Hematopoietic multipotent progenitor cell (in vitro differentiated cells): ENCODE results near the gene OR5P2. TPM values are rescaled to one million over a fixed set of nuclear protein-coding genes. Genes with fewer than 3 reads are reported as not detected.
"Not testable (repeated sequence)": the region's sequence is repeated elsewhere in the genome, so short reads cannot be mapped to it uniquely, and the experiment has no call there.

Experiments
- DNase-seq, 3 donors: peaks; one replicate each; pipeline ENCODE4 v3.0.0-alpha.2; 2011 to 2015; ENCODE audit warnings: low read depth in 2 of 3, low spot score in 2 of 3
- total RNA-seq: library from RNA; depleted of rRNA; stranded (reverse); fragments of >200 nt; gene quantifications from one replicate; pipeline ENCODE4 v1.2.3, GENCODE V29; 2012

The OR5P2 gene, protein sequence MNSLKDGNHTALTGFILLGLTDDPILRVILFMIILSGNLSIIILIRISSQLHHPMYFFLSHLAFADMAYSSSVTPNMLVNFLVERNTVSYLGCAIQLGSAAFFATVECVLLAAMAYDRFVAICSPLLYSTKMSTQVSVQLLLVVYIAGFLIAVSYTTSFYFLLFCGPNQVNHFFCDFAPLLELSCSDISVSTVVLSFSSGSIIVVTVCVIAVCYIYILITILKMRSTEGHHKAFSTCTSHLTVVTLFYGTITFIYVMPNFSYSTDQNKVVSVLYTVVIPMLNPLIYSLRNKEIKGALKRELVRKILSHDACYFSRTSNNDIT
- total RNA-seq: not detected

DNA sequence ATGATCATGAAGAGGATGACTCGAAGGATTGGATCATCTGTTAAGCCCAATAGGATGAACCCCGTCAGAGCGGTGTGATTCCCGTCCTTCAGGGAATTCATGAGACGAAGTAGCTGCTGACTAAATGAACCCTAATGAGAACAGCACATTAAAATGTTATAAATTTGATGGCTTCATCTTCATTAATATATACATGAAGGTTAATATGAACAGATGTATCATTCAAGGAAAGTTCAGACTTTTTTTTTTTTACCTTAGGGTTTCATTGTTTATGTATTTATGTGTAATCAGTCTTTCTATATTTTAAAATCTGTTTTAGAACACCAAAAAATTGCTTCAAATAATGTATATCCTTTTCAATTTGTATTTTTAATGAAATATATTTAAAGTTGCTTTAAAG, at the start of gene OR5P2:
OR5P2 (minus strand) TSS at position 101 of the 400 bp plus-strand sequence; CDS start at position 101, 0 bp downstream.
- no peak for DNase-seq

DNA sequence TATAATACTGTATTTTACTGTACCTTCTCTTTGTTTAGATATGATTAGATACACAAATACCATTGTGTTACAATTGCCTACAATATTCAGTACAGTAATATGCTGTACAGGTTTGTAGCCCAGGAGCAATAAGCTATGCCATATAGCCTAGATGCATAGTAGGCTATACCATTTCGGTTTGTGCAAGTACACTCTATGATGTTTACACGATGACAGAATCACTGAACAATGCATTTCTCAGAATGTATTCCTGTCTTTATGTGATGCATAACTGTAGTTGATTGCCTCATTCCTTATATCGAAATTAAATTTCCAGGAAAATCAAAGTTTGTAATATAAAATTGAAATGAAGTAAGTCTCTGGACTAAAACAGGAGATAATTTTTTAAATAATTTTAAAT, 49.3 kb upstream of the OR5P2 start:
- DNase-seq: no peak

DNA sequence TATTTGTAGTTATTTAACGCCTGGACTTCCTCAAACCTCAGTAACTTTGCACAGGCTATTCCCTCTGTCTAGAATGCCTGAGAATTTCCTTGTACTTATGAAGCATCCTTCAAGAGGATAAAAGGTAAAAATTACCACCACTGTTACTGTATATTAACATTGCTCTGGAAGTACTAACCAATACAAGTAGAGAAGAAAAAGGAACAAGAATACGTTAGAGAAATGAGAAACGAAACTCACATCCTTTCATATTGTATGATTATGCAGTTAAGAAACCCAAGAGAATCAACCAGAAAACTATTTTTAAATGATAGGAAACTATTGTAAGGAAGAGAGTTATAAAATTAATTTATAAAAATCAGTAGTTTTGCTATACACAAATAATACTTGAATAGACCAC, 48.2 kb upstream of the OR5P2 start:
- no peak for DNase-seq

DNA sequence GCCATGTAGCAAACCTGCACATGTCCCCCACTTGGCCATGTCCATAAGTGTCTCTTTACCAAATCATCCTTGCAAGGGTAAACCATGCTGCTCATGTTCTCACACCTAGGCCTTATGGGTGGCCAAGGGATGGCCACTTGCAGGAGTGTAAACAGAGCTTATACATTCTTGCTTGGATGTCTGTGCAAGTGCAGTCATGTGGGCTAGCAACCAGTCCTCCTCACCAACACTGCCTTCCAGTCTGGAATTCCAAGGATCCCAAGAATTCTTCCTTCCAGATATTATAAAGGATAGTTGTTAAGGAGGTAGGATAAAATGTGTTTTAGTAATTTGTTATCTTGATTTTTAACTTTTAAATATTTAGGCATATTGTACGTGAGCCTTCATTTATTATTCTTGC, 47.8 kb upstream of the OR5P2 start:
- DNase-seq: no peak

DNA sequence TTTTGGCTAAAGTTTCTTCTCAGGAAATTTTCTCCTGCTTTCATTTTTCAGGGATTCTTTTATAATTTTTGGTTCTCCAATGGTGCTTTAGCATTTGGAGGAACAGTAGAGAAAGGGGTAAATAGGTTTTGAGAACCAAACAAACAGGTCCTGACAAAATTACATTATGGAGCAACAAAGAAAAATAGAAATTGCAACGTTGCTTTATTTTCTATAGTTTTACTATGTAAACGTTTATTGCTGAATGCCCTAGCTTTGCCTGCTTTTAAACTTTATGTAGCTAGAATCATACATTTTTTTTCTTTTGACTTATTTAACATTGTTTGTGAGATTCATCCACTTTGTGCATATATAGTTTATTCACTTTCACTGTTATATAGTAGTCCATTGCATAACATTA, 43.8 kb upstream of the OR5P2 start:
- no peak for DNase-seq

DNA sequence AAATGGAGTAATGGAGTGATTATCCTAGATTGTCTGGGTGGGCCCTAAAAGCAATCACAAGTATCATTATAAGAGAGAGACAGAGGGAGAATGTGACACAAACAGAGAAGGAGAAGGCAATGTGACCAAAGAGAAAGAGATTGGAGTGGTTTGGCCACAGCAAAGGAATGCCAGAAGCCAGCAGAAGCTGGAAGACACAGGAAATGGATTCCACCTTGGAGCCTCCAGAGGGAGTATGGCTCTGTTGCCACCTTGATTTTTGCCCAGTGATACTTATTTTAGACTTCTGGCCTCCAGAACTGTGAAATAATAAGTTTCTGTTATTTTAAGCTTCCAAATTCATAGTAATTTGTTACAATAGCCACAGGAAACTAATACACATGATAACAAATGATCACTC, 36.8 kb upstream of the OR5P2 start:
- no peak for DNase-seq

DNA sequence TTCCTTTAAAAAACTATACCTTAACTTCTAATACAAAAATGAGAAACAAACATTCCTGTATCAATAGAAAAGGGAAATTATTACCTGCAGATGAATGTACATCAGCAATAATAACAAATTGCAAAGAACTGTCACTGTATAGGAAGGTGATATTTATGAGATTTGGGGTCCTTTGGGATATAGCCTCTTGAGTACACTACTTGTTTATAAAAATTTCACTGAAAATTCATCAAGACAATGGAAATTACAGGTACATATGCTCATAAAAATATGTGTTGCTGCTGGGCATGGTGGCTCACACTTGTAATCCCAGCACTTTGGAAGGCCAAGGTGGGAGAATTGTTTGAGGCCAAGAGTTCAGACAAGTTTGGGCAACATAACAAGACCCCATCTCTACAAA, 34.0 kb upstream of the OR5P2 start, which contains the start of gene OR5P3:
OR5P3 (minus strand) TSS at position 101 of the 400 bp plus-strand sequence.
- no peak for DNase-seq

DNA sequence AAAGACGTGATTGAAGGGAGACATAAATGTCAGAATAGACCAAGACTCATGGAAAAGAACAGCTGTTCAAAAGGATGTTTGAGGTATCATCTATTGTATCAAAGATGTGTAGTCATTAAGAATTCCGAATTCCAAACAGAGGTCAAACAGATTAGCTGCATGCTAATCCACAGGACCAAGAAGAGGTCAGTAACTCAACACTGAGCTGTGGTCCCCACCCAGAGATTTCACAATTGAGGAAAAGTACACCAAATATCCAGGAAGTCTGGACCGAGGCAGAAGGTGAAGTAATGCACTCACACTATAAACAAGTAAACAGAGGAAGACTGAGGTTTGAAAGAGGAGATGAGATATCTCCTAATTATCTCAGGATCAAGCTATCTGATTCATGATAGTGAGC, 29.6 kb upstream of the OR5P2 start:
- no peak for DNase-seq

DNA sequence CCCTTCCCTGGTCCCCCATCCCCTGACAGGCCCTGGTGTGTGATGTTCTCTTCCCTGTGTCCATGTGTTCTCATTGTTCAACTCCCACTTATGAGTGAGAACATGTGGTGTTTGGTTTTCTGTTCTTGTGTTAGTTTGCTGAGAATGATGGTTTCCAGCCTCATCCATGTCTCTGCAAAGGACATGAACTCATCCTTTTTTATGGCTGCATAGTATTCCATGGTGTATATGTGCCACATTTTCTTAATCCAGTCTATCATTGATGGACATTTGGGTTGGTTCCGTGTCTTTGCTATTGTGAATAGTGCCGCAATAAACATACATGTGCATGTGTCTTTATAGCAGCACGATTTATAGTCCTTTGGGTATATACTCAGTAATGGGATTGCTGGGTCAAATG, 23.7 kb upstream of the OR5P2 start:
- DNase-seq: not testable (repeated sequence)

DNA sequence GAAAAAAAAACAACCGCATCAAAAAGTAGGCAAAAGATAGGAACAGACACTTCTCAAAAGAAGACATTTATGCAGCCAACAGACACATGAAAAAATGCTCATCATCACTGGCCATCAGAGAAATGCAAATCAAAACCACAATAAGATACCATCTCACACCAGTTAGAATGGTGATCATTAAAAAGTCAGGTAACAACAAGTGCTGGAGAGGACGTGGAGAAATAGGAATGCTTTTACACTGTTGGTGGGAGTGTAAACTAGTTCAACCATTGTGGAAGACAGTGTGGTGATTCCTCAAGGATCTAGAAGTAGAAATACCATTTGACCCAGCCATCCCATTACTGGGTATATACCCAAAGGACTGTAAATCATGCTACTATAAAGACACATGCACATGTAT, 18.2 kb upstream of the OR5P2 start:
- DNase-seq: not testable (repeated sequence)

DNA sequence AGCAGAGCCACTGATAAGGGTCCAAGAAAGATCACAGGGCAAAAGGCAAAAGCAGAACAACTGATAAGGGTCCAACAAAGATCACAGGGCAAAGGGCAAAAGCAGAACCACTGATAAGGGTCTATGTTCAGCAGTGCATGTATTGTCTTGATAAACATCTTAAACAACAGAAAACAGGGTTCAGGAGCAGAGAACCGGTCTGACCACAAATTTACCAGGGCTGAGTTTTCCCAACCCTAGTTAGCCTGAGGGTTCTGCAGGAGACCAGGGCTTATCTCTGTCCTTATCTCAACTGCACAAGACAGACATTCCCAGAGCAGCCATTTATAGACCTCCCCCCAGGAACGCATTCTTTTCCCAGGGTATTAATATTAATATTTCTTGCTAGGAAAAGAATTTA, 13.6 kb upstream of the OR5P2 start:
- not testable (repeated sequence) for DNase-seq

DNA sequence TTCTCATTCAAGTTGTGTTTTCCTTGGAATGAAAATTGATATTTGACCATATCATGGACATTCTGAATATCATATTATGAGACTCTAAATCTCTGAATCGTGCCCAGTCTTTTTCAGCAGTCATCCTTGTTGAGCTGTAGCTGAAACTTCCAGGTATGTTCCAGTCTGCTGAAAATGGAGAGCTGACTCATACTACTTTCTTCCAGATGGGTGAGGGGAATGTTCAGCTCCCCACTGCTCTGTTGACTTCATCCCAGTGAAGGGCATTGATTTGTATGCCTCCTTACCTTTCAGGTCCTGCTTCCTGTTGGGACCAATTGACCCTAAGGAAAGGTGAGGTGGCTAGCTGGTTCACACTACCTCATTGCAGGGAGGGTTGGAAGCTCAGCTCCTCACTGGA, 3.5 kb downstream of the OR5P2 start:
- DNase-seq: no peak

DNA sequence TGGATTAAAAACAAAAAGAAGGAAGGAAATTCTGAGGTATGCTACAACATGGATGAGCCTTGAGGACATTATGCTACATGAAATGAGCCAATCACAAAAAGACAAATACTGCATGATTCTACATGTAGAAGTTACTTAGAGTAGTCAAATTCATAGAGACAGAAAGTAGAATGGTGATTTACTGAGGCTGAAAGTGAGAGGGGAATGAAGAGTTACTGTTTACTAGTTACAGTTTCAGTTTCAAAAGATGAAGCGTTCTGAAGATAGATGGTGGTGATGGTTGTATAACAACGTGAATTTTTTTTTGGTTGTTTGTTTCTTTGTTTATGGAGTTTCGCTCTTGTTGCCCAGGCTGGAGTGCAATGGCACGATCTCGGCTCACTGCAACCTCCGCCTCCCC, 9.5 kb downstream of the OR5P2 start:
- DNase-seq: no peak

DNA sequence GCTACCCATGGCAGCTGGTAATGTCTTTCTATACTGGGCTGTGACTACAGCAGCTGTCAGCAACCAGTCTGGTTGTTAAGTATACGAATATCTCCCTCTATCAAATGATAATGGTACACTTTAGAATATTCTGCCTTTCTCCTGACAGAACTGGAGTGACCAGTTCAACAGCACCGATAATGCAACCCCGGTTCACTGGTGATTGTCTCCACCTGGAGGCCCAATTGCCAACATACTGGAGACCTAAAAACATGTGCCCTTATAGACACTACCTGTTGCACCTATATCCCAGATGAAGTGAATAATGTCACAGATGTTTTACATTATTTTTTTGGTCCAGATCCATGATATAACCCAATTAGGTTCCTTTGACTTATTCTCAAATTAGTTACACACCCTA, 21.1 kb downstream of the OR5P2 start:
- no peak for DNase-seq

DNA sequence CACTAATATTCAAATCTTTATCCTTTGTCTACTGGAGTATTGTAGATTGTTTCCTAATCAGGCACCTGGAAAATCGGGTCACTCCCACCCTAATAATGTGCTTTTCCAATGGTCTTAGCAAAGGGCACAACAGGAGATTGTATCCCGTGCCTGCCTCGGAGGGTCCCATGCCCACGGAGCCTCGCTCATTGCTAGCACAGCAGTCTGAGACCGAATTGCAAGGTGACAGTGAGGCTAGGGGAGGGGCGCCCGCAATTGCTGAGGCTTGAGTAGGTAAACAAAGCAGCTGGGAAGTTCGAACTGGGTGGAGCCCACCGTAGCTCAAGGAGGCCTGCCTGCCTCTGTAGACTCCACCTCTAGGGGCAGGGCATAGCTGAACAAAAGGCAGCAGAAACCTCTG, 32.4 kb downstream of the OR5P2 start:
- DNase-seq: not testable (repeated sequence)

DNA sequence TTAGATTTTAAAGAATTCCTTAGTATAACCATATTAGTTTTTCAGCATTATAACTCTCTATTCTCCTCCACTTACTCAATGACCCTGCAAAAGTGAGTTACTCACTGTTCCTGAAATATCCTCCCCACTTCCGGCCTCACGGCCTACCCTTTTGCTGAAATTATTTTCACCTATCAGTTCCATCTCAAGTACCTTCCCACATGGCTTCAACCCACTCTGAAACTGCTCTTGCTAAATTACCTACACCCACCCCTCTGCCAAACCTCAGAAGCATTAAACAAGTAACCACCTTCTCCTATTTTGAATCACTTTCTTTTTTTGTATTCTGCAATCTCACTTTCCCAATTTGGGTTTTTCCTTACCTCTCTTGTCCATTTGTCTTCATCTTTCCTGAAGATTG, 37.7 kb downstream of the OR5P2 start:
- DNase-seq: no peak

DNA sequence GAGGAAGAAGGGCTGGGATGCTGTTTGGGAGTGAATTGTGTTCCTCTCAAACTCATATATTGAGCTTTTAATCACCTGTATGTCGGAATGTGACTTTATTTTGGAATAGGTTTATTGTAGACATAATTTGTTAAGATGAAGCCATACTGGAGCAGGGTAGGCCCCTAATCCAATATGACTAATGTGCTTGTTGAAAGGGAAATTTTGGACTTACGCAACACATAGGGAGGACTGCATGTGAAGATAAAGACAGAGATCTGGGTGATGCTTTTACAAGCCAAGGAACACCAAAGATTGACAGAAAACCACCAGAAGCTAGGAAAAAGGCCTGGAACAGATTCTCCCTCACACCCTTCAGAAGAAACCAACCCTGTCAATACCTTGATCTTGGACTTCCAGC, 47.3 kb downstream of the OR5P2 start:
- no peak for DNase-seq

Other genes starting within 250 kb of the OR5P2 start
- gene CYB5R2, start 123.4 kb downstream of the OR5P2 start, total RNA-seq: not detected
- gene OVCH2, start 90.5 kb downstream of the OR5P2 start, total RNA-seq: not detected
- not detected for gene OR5P3, start 33.9 kb upstream of the OR5P2 start, total RNA-seq
- under 0.01 TPM for gene OR10A6, start 134.3 kb upstream of the OR5P2 start, total RNA-seq
- gene OR10A3, start 144.8 kb upstream of the OR5P2 start, total RNA-seq: under 0.01 TPM
- gene NLRP10, start 168.5 kb upstream of the OR5P2 start, total RNA-seq: not detected
- gene EIF3F, start 190.4 kb upstream of the OR5P2 start, total RNA-seq: 1,083 TPM